Hematopoietic multipotent progenitor cell treated with erythropoietin and hydrocortisone succinate and interleukin-3 and kit ligand, for 6 days (in vitro differentiated cells): ENCODE measurements around the gene TAOK1.
"Not testable (repeated sequence)": the region's sequence is repeated elsewhere in the genome, so short reads cannot be mapped to it uniquely, and the experiment has no call there.

Source experiments
- DNase-seq: peaks from one replicate; pipeline ENCODE4 v3.0.0-alpha.2; 2015

TAOK1 gene

GRCh38 chr17:29555840-29556239 is 165.7 kb downstream of the TAOK1 start:
- no peak for DNase-seq

GRCh38 chr17:29557085-29557738 is 167.0 kb downstream of the TAOK1 start:
- peak; percentile 71 for DNase-seq

GRCh38 chr17:29557739-29558116 is 167.6 kb downstream of the TAOK1 start:
- no peak for DNase-seq

GRCh38 chr17:29558139-29558538 is 168.0 kb downstream of the TAOK1 start:
- not testable (repeated sequence) for DNase-seq

GRCh38 chr17:29559640-29560039 is 169.5 kb downstream of the TAOK1 start:
- DNase-seq, result peak; percentile 1

- peak; percentile 17 for DNase-seq
These were observed 170.2 kb downstream of the TAOK1 start for GRCh38 chr17:29560316-29560715.

- peak; percentile 54 for DNase-seq
These were observed 171.7 kb downstream of the TAOK1 start for GRCh38 chr17:29561554-29562517.

GRCh38 chr17:29562615-29563014 is 172.5 kb downstream of the TAOK1 start:
- no peak for DNase-seq

GRCh38 chr17:29563816-29564215 is 173.7 kb downstream of the TAOK1 start:
- DNase-seq, result no peak

- DNase-seq, result peak; percentile 67
These were observed 175.7 kb downstream of the TAOK1 start for GRCh38 chr17:29565643-29566472.

GRCh38 chr17:29566473-29567303 is 176.5 kb downstream of the TAOK1 start, which contains the start of gene ABHD15:
Gene ABHD15, minus strand, starts transcription at chr17:29567037. Its CDS starts 71 bp downstream, at chr17:29566966.
- DNase-seq, result peak; percentile 72

- DNase-seq, result no peak
These were observed 177.1 kb downstream of the TAOK1 start for GRCh38 chr17:29567304-29567553.

- DNase-seq, result peak; percentile 79
These were observed 177.6 kb downstream of the TAOK1 start for GRCh38 chr17:29567554-29568330.

- DNase-seq, result peak; percentile 90
These were observed 178.4 kb downstream of the TAOK1 start, which contains the start of gene TP53I13 for GRCh38 chr17:29568331-29569244. Gene TP53I13, plus strand, starts transcription at chr17:29568701. Its CDS starts 58 bp downstream, at chr17:29568759.

GRCh38 chr17:29569245-29569950 is 179.2 kb downstream of the TAOK1 start:
- no peak for DNase-seq

- no peak for DNase-seq
These were observed 180.4 kb downstream of the TAOK1 start for GRCh38 chr17:29570521-29570920.

GRCh38 chr17:29571486-29571882 is 181.3 kb downstream of the TAOK1 start:
- no peak for DNase-seq

- DNase-seq, result no peak
These were observed 181.9 kb downstream of the TAOK1 start for GRCh38 chr17:29571883-29572681.
